Stimulated activated CD8-positive, alpha-beta memory T cell treated with anti-CD3 and anti-CD28 coated beads, Interleukin-12 subunit alpha, Interleukin-12 subunit beta, amount 100 ng/mL, for 4 hours (primary cell): ENCODE measurements around the gene AUTS2.
"Not testable (repeated sequence)": the region's sequence is repeated elsewhere in the genome, so short reads cannot be mapped to it uniquely, and the experiment has no call there.

ENCODE experiments used
- DNase-seq: peaks from one replicate; pipeline ENCODE4 v3.0.0-alpha.2; 2020; ENCODE audit warnings: low read depth

The AUTS2 gene

DNA sequence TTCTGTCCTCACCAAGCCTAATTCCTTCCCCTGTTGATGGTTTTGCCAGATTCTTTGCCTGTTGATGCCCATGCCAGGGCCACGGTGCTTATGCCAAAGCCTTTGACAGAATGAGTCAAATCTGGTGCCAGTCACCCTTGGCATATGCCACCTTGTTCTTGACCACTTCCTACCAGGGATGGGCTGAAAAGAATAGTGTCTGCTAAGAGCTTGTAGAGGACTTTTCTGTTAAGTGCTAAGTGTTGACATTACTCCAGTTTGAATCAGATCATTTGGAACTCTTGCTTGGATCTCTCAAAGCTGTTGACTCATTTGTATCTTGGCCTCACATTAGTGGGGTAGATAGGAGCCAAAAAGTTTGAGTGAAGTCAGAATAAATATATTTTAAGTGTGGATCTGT, 661.2 kb downstream of the AUTS2 start:
- DNase-seq: no peak

DNA sequence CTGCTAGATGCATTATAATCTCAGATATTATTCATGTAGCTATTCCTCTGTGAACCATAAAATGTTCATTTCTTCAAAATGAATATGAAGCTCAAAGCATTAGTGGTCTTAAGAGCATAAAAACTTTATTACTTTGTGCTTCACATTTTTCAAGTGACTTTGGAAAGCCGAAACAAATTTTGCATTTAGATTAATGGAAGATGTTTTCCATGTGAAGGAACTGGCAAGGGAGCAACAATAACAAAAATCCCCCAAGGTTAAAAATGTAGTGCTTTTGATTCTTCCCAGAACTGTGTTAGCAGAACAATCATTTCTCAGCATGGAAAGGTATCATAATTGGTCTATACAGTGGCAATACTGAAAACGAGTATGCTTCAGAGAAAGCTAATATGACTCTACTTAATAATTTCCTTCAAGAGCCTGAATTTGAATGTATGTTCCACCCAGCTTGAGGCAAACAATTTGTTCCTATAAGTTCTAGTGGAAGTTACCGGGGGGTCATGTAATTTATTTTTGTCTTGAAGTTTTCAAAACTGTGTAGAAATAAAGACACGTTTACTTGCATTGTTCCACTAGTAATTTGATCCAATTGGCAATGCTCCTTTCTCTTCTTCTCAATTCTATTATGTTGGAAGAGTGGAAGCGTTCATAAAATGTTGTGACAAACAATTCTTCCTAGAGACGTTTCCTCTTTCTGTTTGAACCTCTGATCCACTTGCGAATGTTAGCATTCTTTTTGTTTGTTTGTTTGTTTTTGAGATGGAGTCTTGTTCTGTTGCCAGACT, 665.4 kb downstream of the AUTS2 start:
- DNase-seq: no peak

DNA sequence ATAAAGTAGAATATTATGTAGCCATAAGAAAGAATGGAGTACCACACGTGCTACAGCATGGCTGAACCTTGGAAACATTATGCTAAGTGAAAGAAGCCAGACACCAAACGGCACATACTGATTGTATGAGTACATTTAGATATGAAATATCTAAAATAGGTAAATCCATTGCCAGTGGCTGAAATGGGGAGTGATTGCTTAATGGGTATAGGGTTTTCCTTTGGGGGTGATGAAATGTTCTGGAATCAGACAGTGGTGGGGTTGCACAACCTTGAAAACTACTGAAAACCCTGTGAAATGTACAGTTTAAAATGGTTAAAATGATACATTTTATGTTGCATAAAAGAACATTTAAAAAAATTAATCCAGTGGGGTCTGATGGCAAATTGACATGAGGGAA, 667.9 kb downstream of the AUTS2 start:
- DNase-seq: no peak

DNA sequence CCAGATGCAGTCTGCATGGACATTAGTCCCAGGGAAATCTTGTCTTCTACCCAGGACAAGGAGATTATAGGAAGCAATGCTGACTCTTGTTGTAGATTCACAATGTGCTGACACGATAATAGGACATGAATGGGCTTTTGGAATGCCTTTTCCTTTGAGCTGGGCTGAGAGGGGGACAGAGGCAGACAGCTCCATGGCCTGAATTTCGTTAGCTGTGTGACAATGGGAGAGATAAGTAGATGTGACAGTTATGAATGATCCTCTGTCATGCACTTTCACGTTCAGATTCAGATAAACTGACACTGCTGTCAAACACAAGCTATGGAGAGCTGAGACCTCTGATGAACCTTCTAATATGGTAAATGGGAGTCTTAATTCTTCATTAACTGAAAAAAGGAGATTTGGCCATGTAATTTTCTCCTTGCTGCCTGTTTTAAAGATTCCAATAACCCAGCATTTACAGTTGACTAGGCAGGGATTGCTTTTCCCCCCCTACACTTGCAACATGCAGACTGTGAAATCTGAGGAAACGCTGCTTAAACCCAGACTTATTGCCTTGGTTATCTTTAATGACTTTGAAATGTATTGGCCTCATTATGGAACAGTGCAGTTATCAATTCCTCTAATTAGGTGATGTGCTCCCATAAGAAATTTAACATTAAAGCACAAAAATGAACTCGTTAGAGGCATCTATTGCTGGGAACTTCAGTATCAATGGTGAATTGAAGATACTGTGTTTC, 669.3 kb downstream of the AUTS2 start:
- no peak for DNase-seq

DNA sequence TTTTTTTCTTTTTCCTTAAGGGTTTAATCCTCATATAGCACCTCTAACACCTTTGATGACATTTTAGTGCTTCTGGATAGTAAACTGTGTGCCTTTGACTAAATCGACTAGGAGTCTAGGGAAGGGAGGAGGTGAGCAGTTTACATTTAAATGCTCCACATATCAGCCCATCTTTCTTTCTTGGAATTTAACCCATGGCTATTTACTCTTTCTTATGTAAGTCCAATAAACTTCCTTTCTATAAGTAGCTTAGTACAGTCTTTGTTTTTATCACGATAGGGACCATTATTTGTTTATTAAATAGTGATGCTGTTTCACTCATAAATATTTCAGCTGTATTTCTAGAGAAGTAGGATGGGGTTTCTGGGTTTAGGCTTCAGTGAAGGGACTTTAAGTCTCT, 669.9 kb downstream of the AUTS2 start:
- no peak for DNase-seq

DNA sequence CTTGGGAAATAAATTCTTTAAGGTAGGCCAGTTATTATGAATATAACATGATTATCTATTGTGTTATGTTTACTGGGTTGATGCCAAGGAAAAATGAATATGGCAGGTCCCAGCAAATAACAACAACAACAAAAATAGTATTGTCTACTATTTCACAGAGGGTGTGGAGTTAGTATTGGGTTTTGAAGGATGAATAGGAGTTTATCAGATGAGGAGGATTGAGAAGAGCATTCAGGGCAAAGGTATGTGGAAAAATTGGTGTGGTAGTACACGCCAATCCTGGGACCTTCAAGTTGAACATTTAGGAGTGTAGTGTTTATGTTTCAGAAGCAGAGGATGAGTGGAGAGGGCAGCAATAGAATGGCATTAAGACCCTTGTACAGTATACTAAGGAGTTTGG, 671.9 kb downstream of the AUTS2 start:
- DNase-seq: no peak

DNA sequence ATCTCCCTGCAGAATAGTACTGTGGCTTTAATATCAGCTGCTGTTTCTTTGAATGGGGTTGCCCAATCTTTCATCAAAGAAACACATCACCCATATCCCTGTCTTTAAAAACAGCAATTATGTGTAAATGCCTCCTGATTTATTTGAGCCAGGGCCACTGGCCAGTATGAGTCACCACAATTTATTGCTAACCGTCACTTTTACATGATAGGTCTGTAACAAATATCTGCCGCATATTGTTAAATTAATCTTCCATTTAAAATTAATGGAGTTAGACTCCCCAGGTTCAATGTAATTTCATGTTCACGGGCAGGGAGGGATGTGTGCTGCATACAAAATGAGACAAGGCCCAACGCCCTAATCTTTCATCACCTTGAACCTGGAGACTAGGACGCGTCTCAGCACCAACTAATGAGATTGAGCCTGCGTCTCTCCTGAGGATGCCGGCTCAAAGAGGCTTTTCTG, 673.4 kb downstream of the AUTS2 start:
- no peak for DNase-seq

DNA sequence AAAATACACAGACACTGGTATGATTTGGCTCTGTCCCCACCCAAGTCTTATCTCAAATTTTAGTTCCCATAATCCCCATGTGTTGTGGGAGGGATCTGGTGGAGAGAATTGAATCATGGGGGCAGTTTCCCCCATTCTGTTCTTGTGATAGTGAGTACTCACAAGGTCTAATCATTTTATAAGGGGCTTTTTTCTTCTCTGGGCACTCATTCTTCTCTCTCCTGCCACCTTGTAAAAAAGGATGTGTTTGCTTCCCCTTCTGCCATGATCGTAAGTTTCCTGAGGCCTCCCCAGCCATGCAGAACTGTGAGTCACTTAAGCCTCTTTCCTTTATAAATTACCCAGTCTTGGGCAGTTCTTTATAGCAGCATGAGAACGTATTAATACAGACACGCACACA, 677.3 kb downstream of the AUTS2 start:
- not testable (repeated sequence) for DNase-seq

DNA sequence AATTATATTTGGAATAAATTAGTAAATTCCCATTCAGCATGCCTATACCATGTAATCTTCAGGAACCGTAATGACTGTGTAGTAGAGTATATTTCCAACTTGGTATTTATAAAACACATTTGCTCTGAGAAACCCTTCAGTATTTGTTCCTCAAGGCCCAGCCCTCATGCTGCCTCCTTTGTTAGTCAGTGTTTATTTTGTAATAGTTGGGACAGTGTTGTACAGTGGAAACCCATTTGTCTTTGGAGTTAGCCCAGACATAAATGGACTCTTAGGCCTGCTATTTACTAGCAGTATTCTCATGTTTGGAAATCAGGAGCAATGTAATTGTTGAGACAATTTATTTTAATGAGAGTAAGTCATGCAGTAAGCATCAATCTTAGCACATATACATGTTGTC, 686.9 kb downstream of the AUTS2 start:
- DNase-seq: no peak

DNA sequence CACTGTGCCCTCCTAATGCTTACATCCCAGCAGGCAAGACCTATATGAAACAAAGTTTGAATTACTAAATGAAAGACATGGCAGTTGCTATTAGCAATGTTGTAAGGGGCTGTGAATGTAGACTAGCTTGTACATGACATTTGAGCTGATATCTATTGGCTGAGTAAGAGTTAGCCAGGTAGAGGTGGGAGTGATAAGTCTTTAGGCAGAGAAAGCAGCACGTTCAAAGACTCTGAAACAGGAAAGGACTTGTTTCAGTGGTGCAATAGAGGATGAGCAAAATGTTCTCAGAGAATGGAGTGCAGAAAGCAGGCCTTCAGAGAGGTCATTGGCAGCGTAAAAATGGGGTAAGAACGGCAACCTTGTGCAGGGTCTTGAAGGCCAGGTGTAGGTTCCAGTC, 687.6 kb downstream of the AUTS2 start:
- no peak for DNase-seq

DNA sequence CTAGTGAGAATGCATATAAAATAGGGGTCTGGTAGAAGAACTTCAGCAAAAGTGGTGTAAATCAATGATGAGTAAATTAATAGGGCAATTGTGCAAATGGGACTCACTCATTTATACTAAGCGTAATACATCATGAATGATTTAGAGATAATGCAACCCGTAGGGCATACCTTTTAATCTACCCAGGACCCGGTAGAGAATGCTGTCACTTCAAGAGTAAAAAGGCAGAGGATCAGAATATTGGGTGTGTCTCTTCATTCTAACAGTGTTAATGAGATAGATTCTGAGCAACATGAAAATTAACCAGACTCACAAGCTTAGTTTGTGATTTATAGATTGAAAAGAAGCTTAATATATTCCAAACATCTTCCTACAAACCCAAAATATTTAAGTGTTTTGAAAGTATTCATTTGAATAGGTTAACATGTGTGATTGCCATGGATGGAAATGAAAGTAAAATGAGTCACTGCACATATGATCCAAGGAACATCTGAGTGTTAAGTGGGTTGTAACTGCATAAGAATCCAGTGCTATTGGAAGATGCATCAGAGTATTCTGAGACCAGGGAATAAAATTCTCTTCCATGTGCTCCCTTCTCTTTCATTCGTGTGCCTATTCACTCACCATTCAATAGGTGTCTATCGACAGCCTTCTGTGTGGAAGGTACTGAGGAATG, 690.6 kb downstream of the AUTS2 start:
- no peak for DNase-seq

DNA sequence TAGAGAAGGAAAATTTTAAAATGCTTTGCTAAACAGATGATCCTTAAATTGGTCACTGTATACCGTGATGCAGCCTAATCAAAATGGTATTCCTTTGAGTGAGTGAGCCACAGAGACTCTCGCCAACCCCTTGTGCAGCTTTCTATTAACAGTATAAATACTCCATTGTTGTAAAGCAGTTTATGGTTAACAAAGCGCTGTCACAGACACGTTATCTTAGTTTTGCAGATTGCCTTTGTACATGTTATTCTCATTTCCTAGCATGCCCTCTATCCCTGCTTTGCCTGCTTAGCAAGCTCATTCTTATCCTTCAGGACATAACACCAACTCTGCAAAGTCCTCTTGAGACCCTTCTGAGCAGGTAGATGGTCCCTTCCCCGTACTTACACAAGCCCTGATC, 694.4 kb downstream of the AUTS2 start:
- no peak for DNase-seq

DNA sequence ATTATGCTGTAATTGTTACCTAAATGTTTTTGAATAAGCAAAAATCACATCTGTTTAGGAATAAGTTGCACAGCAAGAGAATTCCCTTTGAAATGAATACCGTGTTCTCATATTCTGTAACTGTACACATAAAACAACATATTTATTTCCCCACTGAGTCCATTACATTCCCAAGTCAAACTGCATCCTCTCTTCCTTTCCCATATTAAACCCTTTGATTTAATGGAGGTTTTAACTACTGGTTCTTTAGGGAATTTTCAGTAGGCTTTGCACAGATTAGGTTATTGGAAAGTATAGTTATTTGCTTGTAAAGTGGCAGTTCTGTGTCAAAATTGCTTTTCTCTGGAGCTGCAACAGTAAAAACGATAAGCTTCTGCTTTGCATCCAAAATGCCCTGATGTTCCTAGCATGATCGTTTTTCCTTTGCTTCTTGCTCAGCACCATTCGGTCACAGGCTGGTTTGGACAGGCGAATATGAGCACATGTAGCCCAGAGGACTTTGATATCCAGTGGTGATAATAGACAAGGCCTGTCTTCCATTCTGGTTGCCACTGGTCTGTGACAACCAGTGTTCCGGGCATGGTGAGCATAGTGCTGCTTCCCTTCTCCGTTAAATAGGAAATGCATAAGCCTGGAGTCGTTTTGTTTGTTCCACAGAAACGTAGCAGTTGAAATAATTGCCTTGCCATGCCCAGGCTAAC, 696.1 kb downstream of the AUTS2 start:
- DNase-seq: no peak

DNA sequence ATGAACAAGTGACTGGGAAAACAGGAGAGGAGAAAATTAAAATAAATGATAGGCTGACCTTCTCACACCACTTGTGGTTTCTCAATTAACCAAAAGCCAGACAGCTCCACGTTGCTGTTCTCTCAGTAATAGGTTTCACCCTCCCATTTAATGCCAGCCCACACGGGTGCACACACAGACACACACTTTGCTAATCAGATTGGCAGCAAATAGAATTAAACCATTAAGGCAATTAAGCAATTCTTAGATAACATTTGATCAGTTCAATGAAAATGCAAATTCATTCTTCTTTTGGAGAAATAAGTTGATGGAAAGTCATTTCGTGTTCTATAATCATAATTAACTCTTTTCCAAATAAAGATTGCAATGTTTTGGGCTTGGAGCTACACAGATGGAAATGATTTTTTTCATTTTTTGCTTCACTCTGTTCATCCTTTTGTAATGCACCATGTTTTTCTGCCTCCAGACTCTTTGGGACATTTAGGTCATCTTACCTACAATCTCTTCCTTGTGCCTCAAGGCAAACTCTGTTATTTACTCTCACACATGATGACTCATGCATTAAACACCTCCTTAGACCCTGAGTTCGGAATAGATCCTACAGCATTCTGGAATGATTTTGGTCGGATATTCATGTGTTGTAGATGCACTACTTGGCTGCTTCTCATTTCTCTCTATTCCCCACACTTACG, 700.7 kb downstream of the AUTS2 start:
- DNase-seq: no peak

DNA sequence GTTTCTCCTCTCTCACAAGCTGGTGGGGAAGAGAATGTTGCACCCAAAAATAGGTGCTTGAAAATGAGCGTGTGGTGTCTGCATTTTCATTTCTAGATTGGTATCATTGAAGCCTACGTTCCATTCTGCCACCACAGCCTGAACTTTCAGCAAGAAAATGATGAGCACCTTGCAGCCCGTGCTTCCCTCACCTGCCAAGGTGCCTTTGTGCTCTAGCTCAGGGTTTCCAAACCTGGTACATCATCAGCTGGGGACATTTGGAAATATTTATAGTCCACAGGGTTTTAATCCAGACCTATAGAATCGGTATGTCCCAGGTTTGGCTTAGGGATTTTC, 701.2 kb downstream of the AUTS2 start:
- no peak for DNase-seq

DNA sequence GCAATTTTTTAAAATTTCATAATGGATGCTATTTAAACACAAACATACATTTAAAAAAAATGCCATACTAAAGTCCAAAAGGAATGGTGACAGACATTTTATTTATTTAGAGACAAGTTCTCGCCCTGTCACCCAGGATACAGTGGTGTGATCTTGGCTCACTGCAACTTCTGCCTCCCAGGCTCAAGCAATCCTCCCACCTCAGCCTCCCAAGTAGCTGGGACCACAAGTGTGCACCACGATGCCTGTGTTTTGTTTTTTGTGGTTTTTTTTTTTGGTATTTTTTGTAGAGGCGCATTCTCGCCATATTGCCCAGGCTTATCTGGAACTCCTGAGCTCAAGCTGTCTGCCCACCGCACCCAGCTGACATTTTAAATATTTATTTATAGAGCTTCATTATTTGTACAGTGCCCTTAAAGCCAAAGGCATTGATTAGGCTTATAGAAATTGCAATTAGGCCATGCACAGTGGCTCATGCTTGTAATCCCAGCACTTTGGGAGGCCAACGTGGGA, 703.5 kb downstream of the AUTS2 start:
- DNase-seq: no peak

DNA sequence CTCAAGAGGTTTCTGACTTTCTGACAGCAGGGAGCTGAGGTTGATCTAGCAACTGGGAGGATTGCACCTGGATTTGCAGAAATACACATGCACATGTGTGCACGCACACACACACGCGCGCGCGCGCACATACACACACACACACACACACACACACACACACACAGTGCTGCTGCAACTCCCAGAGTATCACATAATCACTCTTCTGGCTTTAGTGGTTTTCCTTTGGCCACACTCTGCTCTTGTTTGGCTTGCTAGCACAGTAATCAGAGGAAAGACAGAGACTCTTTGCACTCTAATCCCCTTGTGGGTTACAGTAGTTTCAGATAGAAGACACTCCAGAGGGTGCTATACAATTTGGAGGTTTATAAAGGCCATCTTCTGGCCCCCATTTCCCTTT, 705.0 kb downstream of the AUTS2 start:
- DNase-seq: no peak

DNA sequence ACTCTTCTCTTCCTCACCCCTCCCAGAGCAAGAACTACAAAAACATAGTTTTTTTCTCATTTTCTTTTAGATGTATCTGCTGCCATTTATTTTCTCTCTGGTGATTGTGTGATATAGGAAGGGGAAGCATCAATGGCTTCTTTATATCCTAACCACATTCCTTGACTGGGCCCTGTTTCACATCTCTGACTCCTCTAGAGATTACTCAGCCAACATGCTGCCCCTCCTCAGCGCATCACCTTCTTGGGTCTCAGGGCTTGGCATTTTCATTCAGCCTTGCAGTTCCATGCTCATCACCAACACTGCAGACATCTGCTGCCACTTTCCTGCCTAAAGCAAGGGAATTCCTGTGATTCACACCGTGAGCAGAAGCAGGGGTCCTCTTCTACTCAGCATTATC, 705.5 kb downstream of the AUTS2 start:
- no peak for DNase-seq

DNA sequence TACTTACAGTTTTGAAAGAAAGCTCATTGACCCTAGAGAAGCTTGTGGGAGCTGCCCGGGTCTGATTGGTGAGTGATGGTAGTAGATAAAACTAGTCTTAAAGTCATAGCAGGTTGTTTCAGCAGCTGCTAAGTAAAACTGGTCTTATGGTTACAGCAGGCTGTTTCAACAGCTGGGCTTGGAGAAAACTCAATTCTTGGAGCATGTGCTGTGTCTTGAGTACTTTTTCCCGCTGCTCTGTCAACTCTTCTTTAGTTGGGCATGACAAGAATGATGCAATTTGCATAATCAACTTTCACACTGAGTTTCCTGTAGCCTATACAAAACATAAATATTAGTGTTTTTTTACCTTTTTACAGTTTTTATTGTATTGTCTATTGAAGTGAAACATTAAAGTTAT, 707.9 kb downstream of the AUTS2 start:
- DNase-seq: no peak

DNA sequence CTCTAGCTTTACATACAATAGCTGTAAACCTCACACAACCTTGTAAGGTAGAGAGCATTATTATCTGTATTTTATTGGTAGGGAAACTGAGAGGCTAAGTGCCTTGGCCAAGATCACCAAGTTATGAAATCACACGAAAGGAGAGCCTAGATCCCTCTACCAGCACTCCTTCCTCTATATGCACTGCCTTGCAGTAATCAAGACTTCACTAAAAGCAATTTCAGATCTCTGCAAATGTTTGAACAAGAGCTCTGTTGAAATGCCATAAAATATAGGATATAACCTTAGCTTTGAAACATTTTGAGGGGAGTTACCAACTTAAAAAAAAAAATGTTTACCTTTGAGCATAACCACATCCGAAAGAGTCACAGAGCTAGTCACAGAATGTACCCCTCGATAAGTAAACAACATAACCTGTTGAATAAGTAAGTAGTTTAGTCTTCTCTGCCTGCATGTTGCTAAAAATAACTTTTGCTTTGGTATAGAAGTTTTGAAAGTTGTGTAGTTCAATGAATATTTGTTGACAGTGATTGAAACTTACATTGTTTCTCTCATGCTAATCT, 709.4 kb downstream of the AUTS2 start:
- DNase-seq: no peak

DNA sequence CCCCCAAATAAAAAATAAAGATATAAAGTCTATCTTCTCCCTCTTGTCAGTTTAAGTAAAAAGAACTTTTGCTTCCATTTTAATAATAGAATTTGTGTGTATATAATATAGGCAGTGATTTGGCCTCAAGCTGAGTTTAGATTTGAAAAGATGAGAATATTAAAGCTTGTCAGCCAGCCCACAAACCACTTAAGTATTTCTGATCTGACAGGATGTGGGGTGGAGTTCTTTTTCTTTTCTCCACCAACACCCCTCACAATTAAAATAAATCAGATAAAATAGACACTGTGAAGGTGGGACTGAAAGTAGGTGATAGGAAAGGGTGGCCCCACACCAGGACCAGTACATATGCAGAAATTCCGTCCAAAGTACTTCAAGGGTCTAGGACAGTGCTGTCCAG, 714.1 kb downstream of the AUTS2 start:
- DNase-seq: no peak
